ENCODE data around the gene ECEL1.

DNA sequence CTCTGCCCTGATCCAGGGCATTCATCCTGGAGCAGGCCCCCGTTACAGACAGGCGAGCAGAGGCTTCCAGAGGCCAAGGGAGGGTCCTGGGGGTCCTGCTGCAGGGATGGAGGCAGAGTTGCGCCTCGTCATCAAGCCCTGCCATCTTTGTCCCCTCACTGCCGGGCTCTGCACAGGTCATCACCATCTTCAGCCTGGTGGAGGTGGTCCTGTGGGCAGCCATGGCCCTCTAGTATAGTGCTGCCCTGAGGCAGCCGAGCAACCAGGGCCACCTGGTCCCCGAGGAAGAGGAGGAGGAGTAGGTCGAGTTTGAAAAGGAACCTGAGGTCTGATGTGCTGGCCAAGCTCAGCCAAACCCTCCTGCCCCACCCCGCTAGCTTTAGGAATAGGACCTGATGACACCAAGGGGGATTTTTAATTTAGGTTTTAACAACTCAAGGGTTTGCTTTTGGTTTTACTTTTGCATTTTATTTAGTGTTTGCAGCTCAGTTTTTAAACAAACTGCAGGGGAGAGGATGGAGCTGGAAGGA, 40.5 kb downstream of the ECEL1 start:
- TF ChIP-seq, protein P1, sequence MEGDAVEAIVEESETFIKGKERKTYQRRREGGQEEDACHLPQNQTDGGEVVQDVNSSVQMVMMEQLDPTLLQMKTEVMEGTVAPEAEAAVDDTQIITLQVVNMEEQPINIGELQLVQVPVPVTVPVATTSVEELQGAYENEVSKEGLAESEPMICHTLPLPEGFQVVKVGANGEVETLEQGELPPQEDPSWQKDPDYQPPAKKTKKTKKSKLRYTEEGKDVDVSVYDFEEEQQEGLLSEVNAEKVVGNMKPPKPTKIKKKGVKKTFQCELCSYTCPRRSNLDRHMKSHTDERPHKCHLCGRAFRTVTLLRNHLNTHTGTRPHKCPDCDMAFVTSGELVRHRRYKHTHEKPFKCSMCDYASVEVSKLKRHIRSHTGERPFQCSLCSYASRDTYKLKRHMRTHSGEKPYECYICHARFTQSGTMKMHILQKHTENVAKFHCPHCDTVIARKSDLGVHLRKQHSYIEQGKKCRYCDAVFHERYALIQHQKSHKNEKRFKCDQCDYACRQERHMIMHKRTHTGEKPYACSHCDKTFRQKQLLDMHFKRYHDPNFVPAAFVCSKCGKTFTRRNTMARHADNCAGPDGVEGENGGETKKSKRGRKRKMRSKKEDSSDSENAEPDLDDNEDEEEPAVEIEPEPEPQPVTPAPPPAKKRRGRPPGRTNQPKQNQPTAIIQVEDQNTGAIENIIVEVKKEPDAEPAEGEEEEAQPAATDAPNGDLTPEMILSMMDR (IDR thresholded peaks at IDR 0.05; ENCODE audit: insufficient read depth, low read length, poor library complexity, severe bottlenecking): no peak
- TF ChIP-seq EZH2phosphoT487 (conservative IDR thresholded peaks at IDR 0.05; ENCODE audit: low read length): no peak
